AG08396 (cell line): ENCODE data around the gene TM4SF4.
A peak's percentile ranks its signal among the peaks of the same experiment; 100 is the strongest.

Source experiments
- DNase-seq: peaks from one replicate; pipeline ENCODE4 v3.0.0; 2012; ENCODE audit warnings: low spot score, mixed read lengths

TM4SF4 gene

GRCh38 chr3:149481491-149481890 lies 7.0 kb downstream of the TM4SF4 start:
- DNase-seq: no peak

- no peak for DNase-seq
These were observed 12.2 kb downstream of the TM4SF4 start for GRCh38 chr3:149486726-149487125.

- DNase-seq: no peak
These were observed 13.2 kb downstream of the TM4SF4 start for GRCh38 chr3:149487598-149488197.

- no peak for DNase-seq
These were observed 14.7 kb downstream of the TM4SF4 start for GRCh38 chr3:149489060-149489690.

- DNase-seq: no peak
These were observed 15.9 kb downstream of the TM4SF4 start for GRCh38 chr3:149490260-149490971.

GRCh38 chr3:149493315-149494021 lies 19.0 kb downstream of the TM4SF4 start:
- DNase-seq: no peak

- DNase-seq: peak; percentile 70
These were observed 19.7 kb downstream of the TM4SF4 start for GRCh38 chr3:149494022-149494758.

- peak; percentile 30 for DNase-seq
These were observed 20.5 kb downstream of the TM4SF4 start for GRCh38 chr3:149494759-149495580.

- no peak for DNase-seq
These were observed 21.2 kb downstream of the TM4SF4 start for GRCh38 chr3:149495581-149496125.

GRCh38 chr3:149496891-149497290 lies 22.4 kb downstream of the TM4SF4 start:
- no peak for DNase-seq

- no peak for DNase-seq
These were observed 23.6 kb downstream of the TM4SF4 start for GRCh38 chr3:149497966-149498670.

- peak; percentile 54 for DNase-seq
These were observed 27.0 kb downstream of the TM4SF4 start for GRCh38 chr3:149501524-149501923.

- no peak for DNase-seq
These were observed 27.9 kb downstream of the TM4SF4 start for GRCh38 chr3:149502438-149502837.

GRCh38 chr3:149506540-149506939 lies 32.0 kb downstream of the TM4SF4 start:
- no peak for DNase-seq

GRCh38 chr3:149506965-149507364 lies 32.5 kb downstream of the TM4SF4 start:
- no peak for DNase-seq

- DNase-seq: no peak
These were observed 33.2 kb downstream of the TM4SF4 start for GRCh38 chr3:149507491-149508324.

- no peak for DNase-seq
These were observed 35.0 kb downstream of the TM4SF4 start for GRCh38 chr3:149509526-149509925.

GRCh38 chr3:149510480-149510879 lies 36.0 kb downstream of the TM4SF4 start:
- no peak for DNase-seq

- no peak for DNase-seq
These were observed 36.6 kb downstream of the TM4SF4 start for GRCh38 chr3:149511040-149511626.
